OCI-LY7 (cell line): ENCODE measurements around the gene RDH5.

Experiments used
- CTCF ChIP-seq: fragments of 200-600 bp; sonication (generic); conservative IDR thresholded peaks from 2 replicates; pipeline ENCODE4 v1.5.1; 2014; ENCODE audit warnings: mild to moderate bottlenecking, antibody characterized with exemption, low read length, moderate library complexity, mixed read lengths
- EZH2phosphoT487 ChIP-seq: fragments of 200-600 bp; sonication (generic); IDR thresholded peaks from 2 replicates; pipeline ENCODE4 v1.6.1; 2018; ENCODE audit warnings: low read depth, borderline replicate concordance, mild to moderate bottlenecking, mixed run types, antibody characterized with exemption, low read length, moderate library complexity, mixed read lengths

- TF ChIP-seq CTCF: no peak
- TF ChIP-seq EZH2phosphoT487: no peak
These were observed 3.5 kb downstream of the RDH5 start for GRCh38 chr12:55723516-55724225.
